Measurements from ENCODE around the gene NEGR1.

The NEGR1 gene

DNA sequence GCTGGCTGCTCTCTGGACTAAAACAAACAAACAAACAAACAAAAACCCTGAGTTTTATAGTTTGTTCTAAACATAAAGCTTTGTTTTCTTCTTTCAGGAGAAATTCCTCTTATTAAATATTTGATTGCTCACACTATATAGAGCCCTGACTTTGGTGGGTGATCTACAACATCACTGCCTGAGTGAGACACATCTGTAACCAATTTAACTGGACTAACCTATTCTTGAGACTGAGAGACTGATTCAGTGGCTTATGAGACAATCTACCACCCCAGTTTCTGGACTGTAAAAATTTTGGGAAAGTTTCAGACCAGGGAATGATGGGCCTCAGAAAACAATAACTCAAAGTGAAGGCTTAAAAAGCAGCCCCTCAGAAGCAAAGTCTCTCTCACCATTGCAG is 537.0 kb downstream of the NEGR1 start:
- DNase-seq (ENCODE audit: low read depth, low spot score) = no peak
- ChIA-PET POLR2A (no interaction called here), CTCF (interaction anchor here (0.6 kb wide), 1 partner anchor 1607 kb away, joined by 3 read pairs; no protein-coding TSS in a partner anchor)
- H3K4me3 ChIP-seq (ENCODE audit: low read depth, low read length) = no peak overlapping the region
- TF ChIP-seq, protein P1, sequence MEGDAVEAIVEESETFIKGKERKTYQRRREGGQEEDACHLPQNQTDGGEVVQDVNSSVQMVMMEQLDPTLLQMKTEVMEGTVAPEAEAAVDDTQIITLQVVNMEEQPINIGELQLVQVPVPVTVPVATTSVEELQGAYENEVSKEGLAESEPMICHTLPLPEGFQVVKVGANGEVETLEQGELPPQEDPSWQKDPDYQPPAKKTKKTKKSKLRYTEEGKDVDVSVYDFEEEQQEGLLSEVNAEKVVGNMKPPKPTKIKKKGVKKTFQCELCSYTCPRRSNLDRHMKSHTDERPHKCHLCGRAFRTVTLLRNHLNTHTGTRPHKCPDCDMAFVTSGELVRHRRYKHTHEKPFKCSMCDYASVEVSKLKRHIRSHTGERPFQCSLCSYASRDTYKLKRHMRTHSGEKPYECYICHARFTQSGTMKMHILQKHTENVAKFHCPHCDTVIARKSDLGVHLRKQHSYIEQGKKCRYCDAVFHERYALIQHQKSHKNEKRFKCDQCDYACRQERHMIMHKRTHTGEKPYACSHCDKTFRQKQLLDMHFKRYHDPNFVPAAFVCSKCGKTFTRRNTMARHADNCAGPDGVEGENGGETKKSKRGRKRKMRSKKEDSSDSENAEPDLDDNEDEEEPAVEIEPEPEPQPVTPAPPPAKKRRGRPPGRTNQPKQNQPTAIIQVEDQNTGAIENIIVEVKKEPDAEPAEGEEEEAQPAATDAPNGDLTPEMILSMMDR (IDR thresholded peaks at IDR 0.05; ENCODE audit: insufficient read depth, low read length, missing control alignments) = no peak

DNA sequence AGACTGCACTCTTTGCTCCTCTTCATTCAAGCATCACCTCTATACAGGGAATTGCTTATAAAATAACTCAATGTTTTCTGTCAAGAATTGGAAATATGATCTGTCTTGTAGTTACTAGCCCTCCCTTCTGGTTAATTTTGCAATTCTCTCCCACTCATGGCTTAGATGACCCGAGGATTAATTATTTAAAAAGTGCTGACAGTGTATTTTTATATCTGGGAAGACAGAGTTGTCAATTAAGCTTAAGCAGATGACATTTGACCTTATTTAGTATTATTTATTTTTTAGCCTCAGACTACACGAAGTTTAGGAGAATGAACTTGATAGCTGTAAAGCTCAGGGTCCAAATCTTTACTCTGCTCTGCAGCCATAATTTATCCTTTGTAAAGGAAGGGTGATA is 538.5 kb downstream of the NEGR1 start:
- POLR2A ChIA-PET = no interaction called here
- CTCF ChIA-PET = no interaction called here
- TF ChIP-seq, protein P1 (IDR thresholded peaks at IDR 0.05; ENCODE audit: insufficient read depth, low read length, missing control alignments) = no peak
- H3K4me3 ChIP-seq (ENCODE audit: low read depth, low read length) = no peak overlapping the region
- DNase-seq (ENCODE audit: low read depth, low spot score) = no peak

DNA sequence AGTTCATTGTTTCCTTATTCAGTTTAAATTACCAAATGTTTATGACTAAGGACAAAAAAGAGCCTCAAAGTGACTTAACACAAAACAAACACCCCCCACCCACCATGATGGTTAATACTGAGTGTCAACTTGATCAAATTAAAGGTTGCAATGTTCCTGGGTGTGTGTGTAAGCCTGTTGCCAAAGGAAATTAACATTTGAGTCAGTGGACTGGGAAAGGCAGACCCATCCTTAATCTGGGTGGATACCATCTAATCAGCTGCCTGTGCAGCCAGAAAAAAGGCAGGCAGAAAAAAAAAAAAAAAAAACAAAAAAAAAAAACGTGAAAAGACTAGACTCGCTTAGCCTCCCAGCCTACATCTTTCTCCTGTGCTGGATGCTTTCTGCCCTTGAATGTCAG is 543.4 kb downstream of the NEGR1 start:
- CTCF ChIA-PET = no interaction called here
- no peak for DNase-seq (ENCODE audit: low read depth, low spot score)
- POLR2A ChIA-PET = no interaction called here
- TF ChIP-seq, protein P1 (IDR thresholded peaks at IDR 0.05; ENCODE audit: insufficient read depth, low read length, missing control alignments) = no peak
- H3K4me3 ChIP-seq (ENCODE audit: low read depth, low read length) = no peak overlapping the region

DNA sequence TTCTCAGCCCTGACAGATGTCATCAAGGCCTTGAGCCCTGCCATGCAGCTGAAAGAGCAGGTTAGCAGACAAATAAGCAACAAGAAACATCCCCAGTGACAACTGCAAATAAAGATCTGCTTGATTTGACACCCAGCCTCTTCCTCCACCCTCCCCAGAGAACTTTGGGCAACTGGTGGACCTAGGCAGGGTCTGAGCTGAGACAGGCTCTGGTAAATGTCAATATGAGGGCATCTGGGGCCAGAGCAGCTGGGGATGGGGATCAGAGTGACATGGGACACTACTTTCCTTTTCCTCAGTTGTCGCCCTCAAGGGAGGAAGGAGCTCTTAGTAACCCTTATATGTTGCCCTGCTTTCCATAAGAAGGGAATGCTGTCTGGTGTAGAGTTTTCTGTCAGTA is 544.1 kb downstream of the NEGR1 start:
- TF ChIP-seq, protein P1 (IDR thresholded peaks at IDR 0.05; ENCODE audit: insufficient read depth, low read length, missing control alignments) = no peak
- DNase-seq (ENCODE audit: low read depth, low spot score) = no peak
- POLR2A ChIA-PET = no interaction called here
- no peak overlapping the region for H3K4me3 ChIP-seq (ENCODE audit: low read depth, low read length)
- CTCF ChIA-PET = no interaction called here

DNA sequence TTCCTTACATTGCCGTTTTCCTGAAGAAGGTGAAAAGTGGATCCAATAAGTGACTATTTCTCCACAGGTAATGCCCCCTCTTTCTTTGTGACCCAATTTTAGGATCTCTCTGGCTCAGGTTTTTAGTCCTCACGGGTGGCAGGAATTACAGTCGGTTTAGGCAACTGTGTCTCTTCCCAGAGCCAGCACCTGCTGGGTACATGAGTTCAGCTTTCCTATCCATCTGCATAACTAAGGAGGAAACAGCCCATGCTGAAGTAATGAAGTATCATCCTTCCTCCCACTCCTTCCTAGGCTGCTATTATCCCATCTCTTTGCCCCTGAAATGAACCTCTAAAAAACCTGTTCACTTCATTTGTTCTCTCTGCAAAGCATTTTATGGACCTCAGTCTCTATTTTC is 544.6 kb downstream of the NEGR1 start:
- ChIA-PET POLR2A (no interaction called here), CTCF (no interaction called here)
- H3K4me3 ChIP-seq (ENCODE audit: low read depth, low read length) = no peak overlapping the region
- TF ChIP-seq, protein P1 (IDR thresholded peaks at IDR 0.05; ENCODE audit: insufficient read depth, low read length, missing control alignments) = no peak
- no peak for DNase-seq (ENCODE audit: low read depth, low spot score)

DNA sequence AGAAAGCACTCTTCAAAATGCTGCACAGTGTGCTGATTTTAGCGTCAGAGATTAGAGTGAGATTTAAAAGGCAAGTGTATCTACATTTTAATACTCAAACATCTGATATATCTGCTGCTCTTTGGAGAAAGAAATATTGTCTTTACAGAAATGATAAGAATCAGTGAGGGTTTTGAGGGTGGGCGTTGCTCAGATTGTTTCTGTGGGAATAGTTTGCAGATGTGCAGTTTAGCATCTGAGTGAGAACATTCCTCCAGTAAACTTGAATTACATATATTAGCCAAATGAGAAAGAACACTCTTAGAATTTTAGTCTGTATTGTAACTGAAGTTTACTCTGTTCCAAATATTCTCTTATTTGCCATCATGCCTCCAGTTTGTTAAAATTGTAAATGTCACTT is 549.2 kb downstream of the NEGR1 start:
- ChIA-PET CTCF (no interaction called here), POLR2A (no interaction called here)
- DNase-seq (ENCODE audit: low read depth, low spot score) = no peak
- TF ChIP-seq, protein P1 (IDR thresholded peaks at IDR 0.05; ENCODE audit: insufficient read depth, low read length, missing control alignments) = no peak
- H3K4me3 ChIP-seq (ENCODE audit: low read depth, low read length) = no peak overlapping the region

Measured in AG04449 (cell line).